HTERT RPE-1 (cell line): ENCODE data around the gene IGFBP2.

Source experiments
- in situ Hi-C: fragments of 300-500 bp; cut with MboI; formaldehyde crosslinking; loops from 4 replicates; pipeline ENCODE4 v1.14.3; 2020; ENCODE audit warnings: low sequenced_read_pairs

The IGFBP2 gene

DNA sequence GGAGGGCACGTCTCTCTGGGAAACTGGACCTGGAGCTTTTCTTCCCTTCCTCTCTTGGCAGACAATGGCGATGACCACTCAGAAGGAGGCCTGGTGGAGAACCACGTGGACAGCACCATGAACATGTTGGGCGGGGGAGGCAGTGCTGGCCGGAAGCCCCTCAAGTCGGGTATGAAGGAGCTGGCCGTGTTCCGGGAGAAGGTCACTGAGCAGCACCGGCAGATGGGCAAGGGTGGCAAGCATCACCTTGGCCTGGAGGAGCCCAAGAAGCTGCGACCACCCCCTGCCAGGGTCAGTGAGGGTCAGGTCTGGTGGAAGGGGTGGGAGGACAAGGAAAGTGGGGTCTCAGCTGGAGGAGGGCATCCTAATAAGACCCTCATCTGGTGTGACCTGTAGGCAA, 27.3 kb downstream of the IGFBP2 start:
- in situ Hi-C loops: loop anchor here (25.0 kb wide), 1 partner anchor 148 kb away; no protein-coding TSS in a partner anchor

DNA sequence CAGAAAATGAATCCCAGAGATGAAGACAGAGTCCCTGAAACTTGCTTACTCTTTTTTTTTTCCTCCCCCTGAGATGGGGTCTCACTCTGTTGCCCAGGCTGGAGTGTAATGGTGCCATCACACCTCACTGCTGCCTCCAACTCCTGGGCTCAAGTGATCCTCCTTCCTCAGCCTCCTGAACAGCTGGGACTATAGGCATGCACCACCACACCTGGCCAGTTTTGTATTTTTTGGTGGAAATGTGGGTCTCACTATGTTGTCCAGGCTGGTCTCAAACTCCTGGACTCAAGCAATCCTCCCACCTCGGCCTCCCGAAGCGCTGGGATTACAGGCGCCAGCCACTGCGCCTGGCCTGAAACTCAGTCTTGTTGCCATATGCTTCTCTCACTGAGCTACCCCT, 27.8 kb downstream of the IGFBP2 start:
- in situ Hi-C loops: loop anchor here (25.0 kb wide), 1 partner anchor 149 kb away; no protein-coding TSS in a partner anchor

DNA sequence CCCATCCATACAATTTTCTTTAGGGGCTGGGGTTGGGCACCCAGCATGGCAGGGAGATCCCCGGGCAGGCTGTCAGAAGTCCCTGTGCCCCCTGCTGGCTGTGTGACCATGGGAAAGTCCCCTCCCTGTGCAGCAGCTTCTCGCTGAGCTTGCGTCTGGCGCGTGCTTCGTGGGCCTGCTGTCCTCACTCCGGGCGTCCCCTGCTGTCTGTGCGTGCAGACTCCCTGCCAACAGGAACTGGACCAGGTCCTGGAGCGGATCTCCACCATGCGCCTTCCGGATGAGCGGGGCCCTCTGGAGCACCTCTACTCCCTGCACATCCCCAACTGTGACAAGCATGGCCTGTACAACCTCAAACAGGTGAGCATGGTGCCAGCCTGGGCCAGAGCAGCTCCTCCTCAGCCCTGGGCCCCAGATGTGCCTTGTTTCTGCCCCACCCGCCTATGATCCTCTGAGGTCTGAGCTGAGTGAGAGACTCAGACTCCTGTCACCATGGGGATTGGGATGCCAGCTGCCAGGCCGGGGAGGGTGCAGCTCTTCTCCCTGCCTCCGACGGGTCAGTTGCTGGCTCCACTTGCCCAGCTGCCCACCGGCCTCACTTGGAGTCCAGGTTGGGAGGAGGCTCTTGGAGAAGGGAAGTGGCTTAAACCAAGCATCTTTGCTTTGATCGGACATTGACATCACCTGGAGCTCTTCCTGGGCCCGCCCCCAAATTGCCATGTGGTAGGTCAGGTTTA, 28.6 kb downstream of the IGFBP2 start:
- in situ Hi-C loops: loop anchor here (25.0 kb wide), 1 partner anchor 150 kb away; no protein-coding TSS in a partner anchor

DNA sequence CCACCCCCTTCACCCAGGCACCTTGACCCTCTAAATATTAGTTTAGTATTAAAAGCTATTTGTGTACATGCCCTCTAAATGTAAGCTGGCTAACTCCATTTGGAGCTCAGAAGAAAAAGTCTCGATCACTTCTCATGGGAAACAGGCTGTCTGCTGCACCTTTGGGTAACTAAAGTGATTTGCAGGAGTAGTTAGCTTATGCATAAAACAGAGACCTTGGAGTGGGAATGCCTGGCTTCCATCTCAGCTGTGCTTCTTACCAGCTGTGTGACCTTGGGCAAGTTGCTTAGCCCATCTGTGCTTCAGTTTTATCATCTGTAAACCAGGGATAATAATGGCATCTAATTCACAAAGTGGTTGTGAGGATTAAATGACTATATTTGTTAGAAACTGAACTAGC, 29.9 kb downstream of the IGFBP2 start:
- in situ Hi-C loops: loop anchor here (25.0 kb wide), 1 partner anchor 151 kb away; no protein-coding TSS in a partner anchor

DNA sequence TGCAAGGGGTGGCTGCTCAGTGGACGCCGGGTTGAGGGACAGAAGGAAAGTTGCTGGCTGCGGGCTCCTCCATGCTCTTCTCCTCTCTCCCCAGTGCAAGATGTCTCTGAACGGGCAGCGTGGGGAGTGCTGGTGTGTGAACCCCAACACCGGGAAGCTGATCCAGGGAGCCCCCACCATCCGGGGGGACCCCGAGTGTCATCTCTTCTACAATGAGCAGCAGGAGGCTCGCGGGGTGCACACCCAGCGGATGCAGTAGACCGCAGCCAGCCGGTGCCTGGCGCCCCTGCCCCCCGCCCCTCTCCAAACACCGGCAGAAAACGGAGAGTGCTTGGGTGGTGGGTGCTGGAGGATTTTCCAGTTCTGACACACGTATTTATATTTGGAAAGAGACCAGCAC, 30.6 kb downstream of the IGFBP2 start:
- in situ Hi-C loops: loop anchor here (25.0 kb wide), 1 partner anchor 152 kb away; no protein-coding TSS in a partner anchor

DNA sequence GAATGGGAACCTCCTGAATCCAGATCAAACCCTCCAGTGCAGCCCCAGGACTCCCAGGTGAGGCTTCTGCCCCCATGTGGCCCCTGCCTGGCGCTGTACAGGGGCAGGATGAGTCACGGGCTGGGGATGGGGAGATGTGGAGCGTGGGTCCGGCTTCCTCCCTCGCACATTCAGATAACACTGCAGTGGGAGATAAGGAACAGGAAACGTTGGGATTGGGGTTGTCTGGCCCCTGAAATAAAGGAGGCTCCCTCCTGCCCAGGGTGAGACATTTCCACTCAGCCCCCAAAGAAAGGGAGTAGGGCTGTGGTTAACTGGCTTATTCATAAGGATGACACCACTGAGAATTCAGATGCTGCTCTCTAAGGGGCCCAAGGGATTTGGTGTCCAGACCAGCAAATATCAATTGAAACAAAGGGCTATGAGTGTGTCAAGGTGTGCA, 31.4 kb downstream of the IGFBP2 start:
- in situ Hi-C loops: loop anchor here (25.0 kb wide), 1 partner anchor 152 kb away; no protein-coding TSS in a partner anchor

DNA sequence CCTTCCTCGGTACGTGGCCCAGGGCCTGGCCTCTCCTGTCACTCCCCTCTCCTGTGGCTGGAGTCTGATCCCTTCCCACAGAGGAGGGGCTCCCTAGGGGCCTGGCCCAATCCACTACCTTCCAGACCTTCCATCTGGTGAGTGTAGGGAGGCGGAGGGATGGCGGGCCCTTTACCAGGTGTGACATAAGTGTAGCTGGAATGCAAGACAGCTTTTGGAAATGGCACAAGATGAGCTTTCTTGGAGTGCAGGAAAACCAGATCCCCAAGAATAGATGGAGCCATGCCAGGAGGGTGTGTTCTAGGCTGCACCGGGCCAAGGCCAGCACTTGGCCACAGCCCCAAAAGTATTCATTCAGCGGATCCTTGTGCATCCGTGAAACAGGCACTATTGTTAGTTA, 32.0 kb downstream of the IGFBP2 start:
- in situ Hi-C loops: loop anchor here (25.0 kb wide), 1 partner anchor 153 kb away; no protein-coding TSS in a partner anchor

DNA sequence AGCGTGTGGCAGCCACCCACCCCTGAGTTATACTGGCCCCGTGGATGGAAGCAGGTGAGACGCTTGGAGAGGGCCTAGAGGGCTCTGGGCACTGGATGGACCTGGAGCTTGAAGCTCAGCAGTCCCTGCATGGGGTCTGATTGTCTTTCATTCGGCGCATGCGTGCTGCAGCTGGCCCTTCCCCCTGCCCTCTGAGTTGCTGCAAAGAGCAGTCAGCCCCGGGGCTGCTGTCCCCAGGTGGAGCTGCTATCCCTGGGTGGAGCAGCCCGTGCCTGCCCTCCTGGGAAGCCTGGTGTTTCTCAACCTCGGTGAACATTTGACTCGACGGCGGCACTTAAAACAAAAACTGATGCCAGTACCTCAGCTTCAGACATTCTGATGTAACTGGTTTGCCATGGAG, 32.5 kb downstream of the IGFBP2 start:
- in situ Hi-C loops: loop anchor here (25.0 kb wide), 1 partner anchor 153 kb away; no protein-coding TSS in a partner anchor

DNA sequence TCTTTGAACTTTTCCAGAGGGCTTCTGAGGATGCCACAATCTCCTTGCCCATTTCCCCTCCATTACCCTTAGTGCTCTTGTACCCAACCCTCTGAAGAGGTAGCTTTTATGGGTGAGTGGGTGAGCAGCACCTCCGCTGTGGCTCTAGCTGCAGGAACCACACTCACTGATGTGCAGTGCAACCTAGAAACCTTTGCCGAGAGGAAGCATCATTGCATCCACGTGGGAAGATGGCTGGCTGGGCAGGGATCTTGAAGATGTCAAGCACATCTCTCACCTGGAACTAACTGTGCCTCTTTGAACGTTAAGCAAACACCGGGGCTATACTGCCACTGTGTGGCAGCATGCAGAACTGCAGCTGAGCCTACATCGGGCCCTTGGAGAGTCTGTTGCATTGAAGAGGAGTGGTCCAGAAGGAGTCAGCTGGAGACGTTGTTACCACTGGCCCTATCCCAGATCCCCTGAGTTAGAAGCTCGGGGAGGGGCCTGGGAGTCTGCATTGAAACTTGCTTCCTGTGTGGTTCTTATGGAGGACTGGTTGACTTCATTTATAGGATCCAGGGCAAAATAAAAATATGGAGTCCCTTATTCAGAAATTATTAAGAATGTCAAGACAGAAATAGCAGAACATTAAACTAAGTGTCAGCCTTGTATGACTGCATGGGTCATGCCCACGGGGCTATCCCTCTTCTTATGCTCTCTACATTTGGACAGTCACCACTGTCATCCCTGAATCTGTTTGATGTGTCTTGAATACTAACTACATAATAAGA, 33.4 kb downstream of the IGFBP2 start:
- in situ Hi-C loops: loop anchor here (25.0 kb wide), 1 partner anchor 154 kb away; no protein-coding TSS in a partner anchor

DNA sequence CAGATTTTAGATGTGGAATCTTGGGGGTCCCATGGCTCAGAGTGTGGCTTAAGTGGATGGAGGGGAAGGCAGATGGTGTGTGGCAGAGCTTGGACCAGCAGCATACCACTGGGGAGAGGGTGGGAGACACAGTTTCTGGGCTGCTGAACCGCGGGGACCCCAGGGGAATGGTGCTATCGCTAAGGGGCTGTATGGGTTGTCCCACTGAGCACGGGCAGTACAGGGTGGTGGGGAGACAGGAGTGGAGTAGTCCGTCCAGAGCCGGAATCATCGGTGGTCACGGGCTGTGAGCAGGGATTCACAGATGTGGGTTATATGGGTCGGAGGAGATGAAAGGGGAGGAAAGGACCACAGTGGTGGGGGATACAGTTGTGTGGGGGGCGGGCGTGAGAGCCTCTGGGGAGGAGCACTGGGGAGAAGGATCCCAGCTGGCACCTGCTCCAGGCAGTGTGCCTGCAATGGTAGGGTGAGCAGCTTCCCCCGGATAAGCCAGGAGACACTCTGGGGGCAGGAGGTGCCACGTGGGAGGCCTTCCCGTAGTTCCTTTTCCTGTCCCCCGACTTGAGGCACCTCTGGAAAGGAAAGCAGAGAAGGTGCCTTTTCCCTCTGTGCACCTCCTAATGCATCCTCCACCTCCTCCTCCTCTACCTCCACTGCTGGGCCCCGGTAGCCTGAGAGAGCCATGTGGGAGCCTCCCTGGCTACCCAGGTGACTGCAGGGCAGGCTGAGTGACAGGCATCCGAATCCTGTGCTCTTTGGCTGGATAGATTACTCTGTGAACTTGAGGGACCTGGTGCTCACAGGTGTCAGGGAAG, 37.3 kb downstream of the IGFBP2 start:
- in situ Hi-C loops: loop anchor here (25.0 kb wide), 1 partner anchor 158 kb away; no protein-coding TSS in a partner anchor

DNA sequence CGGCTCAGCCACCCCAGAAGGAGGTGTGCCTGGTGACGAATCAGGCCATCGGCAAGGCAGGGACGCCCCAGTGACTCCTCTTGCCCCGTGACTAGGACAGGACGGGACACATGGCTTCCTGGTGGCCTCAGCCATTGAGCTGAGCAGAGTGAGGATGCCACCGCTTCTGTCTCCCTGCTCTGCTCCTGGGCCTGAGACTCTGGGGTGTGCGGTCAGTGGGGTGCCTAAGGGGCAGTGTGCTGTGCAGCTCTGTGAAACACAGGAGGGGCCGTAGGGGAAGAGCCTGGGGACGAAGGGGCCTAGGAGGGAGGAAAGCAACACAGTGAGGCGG, 37.8 kb downstream of the IGFBP2 start:
- in situ Hi-C loops: loop anchor here (25.0 kb wide), 1 partner anchor 159 kb away; no protein-coding TSS in a partner anchor

DNA sequence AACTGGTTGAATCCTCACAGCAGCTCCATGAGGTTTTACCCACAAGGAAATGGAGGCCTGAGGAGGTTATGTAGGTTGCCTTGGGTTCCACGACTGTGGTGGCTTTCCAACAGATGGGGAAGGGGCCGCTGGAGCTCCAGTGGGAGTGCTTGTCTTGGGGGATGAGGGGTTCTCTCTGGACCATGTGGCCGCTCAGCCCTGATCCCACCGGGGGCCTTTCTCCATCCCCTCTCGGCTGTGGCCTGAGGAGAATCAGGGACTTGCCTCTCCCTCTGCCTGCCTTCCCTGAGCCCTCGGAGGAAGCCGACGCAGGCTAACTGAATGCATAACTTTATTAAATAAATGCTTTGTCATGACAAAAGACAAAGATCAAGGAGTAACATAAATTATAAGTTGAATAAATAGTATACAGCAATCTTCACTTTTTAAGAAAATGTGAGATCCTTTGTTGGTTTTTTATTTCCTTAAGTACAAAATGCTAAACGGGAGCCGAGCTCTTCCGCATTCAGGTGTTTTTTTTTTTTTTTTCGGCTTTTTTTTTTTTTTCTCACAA, 38.6 kb downstream of the IGFBP2 start:
- in situ Hi-C loops: loop anchor here (25.0 kb wide), 1 partner anchor 160 kb away; no protein-coding TSS in a partner anchor

DNA sequence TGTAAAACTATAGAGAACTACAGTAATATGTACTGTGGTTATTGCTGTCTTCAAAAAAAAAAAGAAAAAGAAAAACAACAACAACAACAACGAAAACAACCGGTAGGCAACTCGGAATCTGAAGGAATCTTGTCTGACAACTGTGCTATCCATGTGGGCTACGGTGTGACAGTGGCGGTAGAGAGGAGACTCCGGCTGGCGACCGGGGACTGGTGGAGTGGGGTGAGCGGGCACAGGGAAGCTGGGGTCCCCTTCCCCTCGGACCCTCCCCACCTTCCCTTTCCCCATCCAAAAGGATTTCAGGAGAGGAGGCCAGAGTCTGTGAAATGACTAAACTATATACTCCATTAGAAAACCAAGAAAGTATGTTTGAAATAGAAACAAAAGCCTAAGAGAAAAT, 39.2 kb downstream of the IGFBP2 start:
- in situ Hi-C loops: loop anchor here (25.0 kb wide), 1 partner anchor 160 kb away; no protein-coding TSS in a partner anchor

DNA sequence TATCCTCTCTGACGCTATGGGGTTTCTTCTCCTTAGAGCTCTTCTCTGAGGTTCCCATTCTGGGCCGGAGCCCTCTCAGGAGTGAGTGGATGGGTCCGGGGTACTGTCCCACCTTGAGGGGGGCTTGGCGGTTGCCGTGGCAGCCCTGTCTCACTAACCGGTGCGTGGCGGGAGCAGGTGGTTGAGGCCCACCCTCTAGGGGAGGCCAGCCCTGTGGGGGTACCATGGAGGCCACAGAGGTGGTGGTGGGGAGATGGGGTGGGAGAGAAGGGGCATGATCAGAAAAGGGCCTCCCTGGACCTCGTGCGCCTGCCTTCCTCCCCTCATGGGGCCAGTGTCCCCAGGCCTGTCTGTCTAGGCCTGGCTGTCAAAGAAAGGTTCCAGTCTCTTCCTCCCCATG, 39.8 kb downstream of the IGFBP2 start:
- in situ Hi-C loops: loop anchor here (25.0 kb wide), 1 partner anchor 161 kb away; no protein-coding TSS in a partner anchor

DNA sequence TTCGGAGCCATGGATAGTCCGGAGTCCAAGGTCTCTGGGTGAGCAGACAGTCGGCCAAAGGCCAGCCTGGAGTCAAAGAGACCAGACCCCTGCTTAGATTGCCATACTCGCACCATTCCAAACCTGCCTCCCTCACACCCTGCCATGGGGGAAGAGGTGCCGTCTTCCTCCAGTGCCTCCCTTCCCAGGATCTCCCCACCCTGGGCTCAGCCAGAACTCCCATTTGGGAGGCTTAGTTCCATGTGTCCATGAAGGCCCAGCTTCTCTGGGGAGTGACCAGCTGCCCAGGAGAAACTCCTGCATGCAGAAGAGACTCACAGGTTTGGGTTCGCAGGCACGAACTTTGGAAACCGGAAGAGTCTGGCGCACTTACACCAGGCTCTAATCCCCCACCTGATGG, 40.4 kb downstream of the IGFBP2 start:
- in situ Hi-C loops: loop anchor here (25.0 kb wide), 1 partner anchor 161 kb away; no protein-coding TSS in a partner anchor

DNA sequence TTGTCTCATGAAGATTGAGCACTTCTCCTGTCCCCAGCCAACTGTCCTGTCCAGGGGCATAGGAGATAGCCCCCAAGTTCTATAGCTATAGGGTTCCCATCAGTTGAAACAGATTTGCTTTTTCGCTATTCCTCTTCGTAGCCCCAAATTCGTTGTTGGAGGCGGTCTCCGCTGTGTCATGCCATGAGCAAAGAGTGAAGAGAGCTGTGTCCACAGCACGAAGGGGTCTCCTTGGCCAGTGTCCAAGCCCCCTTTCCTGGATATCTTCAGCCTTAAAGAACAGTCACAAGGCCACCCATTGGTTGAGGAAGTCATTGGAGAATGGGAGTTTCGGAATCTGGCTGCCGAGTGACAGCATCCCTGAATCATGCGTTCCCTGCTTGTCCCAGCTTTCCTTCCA, 41.2 kb downstream of the IGFBP2 start:
- in situ Hi-C loops: loop anchor here (25.0 kb wide), 1 partner anchor 162 kb away; no protein-coding TSS in a partner anchor

DNA sequence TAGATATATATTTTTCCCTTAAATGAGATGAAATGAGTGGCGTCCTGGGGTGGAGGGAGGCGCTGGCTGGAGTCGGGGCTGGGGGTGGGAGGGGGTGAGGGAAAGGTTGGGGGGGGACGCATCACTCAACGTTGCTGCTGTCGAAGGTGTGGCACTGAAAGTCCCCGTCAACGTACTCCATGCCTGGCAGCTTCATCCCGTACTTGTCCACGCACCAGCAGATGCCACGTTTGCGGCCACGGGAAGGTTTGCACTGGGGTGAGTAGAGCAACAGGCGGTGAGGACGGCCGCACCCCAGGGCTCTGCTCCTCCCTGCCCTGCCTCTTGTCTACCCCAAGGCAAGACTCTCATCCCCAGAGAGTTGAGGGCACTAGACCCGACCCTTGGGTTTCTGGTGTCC, 43.4 kb downstream of the IGFBP2 start:
- in situ Hi-C loops: no loop called here

DNA sequence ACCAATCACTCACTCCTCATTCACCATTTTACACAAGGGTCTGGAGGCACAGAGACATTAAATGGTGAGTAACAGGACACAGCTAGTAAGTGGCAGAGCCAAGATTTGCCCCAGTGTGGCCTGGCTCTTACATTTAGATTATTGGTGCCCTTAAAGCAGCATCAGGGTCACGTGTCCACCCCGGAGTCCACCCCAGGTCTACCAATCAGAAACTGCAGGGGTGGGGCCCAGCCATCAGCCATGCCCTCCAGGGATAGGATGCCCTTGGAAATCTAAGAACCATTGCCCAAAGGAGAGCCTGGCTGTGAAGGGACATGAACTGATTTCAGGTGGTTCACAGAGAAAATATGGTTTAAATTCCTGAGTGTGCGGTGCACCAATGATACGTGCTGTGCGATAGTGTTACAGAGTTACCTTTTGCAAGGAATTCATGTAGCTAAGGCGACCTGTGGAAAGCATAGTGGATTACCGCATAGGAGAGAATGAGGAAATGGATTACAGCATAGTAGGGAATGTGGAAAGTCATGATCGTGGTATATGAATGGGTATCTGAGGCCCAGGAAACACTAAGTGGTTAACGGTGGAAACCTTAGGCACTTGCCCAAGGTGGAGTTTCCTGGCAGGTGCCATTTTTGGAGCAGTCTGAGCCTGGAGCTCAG, 44.3 kb downstream of the IGFBP2 start:
- in situ Hi-C loops: no loop called here

DNA sequence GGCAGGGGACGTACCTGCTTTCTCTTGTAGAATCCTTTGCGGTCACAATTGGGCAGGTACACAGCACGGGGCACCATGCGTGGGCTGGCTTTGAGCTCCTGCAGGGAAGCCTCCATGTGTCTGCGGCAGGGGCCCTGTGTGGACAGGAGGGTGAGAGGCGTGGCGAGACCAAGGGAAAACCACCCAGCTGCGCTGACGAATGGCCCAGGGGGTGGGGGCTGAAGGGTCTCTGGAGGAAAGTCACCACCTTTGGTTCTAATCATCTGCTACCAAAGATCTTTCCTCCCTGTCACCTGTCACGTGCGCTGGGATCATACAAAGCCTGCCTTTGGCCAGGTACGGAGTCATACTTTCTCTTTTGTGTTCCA, 44.9 kb downstream of the IGFBP2 start:
- in situ Hi-C loops: no loop called here
